Pons (tissue), 1 donor: Measurements from ENCODE around the gene DYNLT2.
A peak's percentile ranks its signal among the peaks of the same experiment; 100 is the strongest.

Experiments used
- DNase-seq: peaks from one replicate; pipeline ENCODE4 v3.0.0-alpha.2; 2016; ENCODE audit warnings: low spot score

The DYNLT2 gene

GRCh38 chr6:169738204-169738975, 13.0 kb downstream of the DYNLT2 start:
- DNase-seq = no peak

- no peak for DNase-seq
Observed at GRCh38 chr6:169729961-169730360, 21.4 kb downstream of the DYNLT2 start.

GRCh38 chr6:169726963-169727362, 24.4 kb downstream of the DYNLT2 start:
- no peak for DNase-seq

- no peak for DNase-seq
Observed at GRCh38 chr6:169726049-169726400, 25.3 kb downstream of the DYNLT2 start.

GRCh38 chr6:169725125-169726048, 26.0 kb downstream of the DYNLT2 start:
- peak; percentile 60 for DNase-seq

GRCh38 chr6:169724494-169725124, 26.8 kb downstream of the DYNLT2 start, which contains the start of gene PHF10:
TSS of gene PHF10 (minus strand) at chr6:169724500. CDS start at chr6:169723931, 569 bp downstream.
- peak; percentile 17 for DNase-seq

GRCh38 chr6:169723991-169724493, 27.3 kb downstream of the DYNLT2 start:
- DNase-seq = no peak

- DNase-seq = peak; percentile 57
Observed at GRCh38 chr6:169723200-169723909, 28.0 kb downstream of the DYNLT2 start.

- peak; percentile 44 for DNase-seq
Observed at GRCh38 chr6:169722362-169723199, 28.8 kb downstream of the DYNLT2 start.

GRCh38 chr6:169720207-169720855, 31.0 kb downstream of the DYNLT2 start:
- DNase-seq = no peak

GRCh38 chr6:169719117-169719516, 32.3 kb downstream of the DYNLT2 start:
- DNase-seq = no peak

GRCh38 chr6:169714595-169714994, 36.8 kb downstream of the DYNLT2 start:
- no peak for DNase-seq

GRCh38 chr6:169714178-169714577, 37.2 kb downstream of the DYNLT2 start:
- DNase-seq = no peak

- no peak for DNase-seq
Observed at GRCh38 chr6:169710009-169710408, 41.4 kb downstream of the DYNLT2 start.

GRCh38 chr6:169709293-169709692, 42.1 kb downstream of the DYNLT2 start:
- no peak for DNase-seq

GRCh38 chr6:169707772-169708171, 43.6 kb downstream of the DYNLT2 start:
- DNase-seq = no peak

GRCh38 chr6:169702840-169703246, 48.5 kb downstream of the DYNLT2 start:
- DNase-seq = no peak

- peak; percentile 91 for DNase-seq
Observed at GRCh38 chr6:169701954-169702839, 49.2 kb downstream of the DYNLT2 start, which contains the start of the genes C6orf120 and WDR27. TSS of gene C6orf120 (plus strand) at chr6:169702126. CDS start at chr6:169702460, 334 bp downstream. TSS of gene WDR27 (minus strand) at chr6:169702029. CDS start at chr6:169689005, 13,024 bp downstream.
